ENCODE data around the gene RHBDD1.

DNA sequence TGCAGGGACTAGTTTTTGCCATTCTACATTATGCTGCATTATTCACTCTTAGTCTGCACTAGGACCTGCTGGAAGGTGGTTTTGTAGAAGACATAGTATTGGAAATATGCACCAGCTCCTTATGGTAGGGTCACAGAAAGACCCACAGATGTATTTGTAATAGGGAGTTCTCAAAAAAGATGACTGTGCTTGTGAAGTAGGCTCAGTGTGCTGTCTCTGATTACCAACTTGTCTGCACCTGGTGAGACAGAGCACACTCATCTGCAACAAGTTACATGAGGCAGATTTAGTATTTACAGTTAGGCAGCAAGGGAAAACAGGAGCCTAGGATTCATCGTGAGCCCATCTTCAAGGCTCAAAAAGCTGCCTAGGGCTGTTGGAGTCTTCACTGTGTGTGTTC lies 29.4 kb downstream of the RHBDD1 start:
- TF ChIP-seq CTCF (IDR thresholded peaks at IDR 0.05; ENCODE audit: low read depth, low read length, missing input control) (no peak), HNF4G (IDR thresholded peaks at IDR 0.05) (no peak), GABPA (IDR thresholded peaks at IDR 0.05 in 1 of 2, conservative IDR thresholded peaks at IDR 0.05 in 1 of 2) (no peak), TAF1 (conservative IDR thresholded peaks at IDR 0.05) (no peak), EGR1 (IDR thresholded peaks at IDR 0.05; ENCODE audit: low read depth in 2 of 2) (no peak), SP1 (IDR thresholded peaks at IDR 0.05) (no peak), NR2F2 (IDR thresholded peaks at IDR 0.05) (no peak), RAD21 (IDR thresholded peaks at IDR 0.05) (no peak), YY1 (IDR thresholded peaks at IDR 0.05) (no peak), HNF4A (conservative IDR thresholded peaks at IDR 0.05) (no peak)
- TF ChIP-seq, protein P1, sequence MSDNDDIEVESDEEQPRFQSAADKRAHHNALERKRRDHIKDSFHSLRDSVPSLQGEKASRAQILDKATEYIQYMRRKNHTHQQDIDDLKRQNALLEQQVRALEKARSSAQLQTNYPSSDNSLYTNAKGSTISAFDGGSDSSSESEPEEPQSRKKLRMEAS (IDR thresholded peaks at IDR 0.05), result no peak
- TF ChIP-seq, protein P2, sequence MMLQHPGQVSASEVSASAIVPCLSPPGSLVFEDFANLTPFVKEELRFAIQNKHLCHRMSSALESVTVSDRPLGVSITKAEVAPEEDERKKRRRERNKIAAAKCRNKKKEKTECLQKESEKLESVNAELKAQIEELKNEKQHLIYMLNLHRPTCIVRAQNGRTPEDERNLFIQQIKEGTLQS (IDR thresholded peaks at IDR 0.05), result no peak
- TF ChIP-seq, protein P3, sequence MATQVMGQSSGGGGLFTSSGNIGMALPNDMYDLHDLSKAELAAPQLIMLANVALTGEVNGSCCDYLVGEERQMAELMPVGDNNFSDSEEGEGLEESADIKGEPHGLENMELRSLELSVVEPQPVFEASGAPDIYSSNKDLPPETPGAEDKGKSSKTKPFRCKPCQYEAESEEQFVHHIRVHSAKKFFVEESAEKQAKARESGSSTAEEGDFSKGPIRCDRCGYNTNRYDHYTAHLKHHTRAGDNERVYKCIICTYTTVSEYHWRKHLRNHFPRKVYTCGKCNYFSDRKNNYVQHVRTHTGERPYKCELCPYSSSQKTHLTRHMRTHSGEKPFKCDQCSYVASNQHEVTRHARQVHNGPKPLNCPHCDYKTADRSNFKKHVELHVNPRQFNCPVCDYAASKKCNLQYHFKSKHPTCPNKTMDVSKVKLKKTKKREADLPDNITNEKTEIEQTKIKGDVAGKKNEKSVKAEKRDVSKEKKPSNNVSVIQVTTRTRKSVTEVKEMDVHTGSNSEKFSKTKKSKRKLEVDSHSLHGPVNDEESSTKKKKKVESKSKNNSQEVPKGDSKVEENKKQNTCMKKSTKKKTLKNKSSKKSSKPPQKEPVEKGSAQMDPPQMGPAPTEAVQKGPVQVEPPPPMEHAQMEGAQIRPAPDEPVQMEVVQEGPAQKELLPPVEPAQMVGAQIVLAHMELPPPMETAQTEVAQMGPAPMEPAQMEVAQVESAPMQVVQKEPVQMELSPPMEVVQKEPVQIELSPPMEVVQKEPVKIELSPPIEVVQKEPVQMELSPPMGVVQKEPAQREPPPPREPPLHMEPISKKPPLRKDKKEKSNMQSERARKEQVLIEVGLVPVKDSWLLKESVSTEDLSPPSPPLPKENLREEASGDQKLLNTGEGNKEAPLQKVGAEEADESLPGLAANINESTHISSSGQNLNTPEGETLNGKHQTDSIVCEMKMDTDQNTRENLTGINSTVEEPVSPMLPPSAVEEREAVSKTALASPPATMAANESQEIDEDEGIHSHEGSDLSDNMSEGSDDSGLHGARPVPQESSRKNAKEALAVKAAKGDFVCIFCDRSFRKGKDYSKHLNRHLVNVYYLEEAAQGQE (IDR thresholded peaks at IDR 0.05), result no peak

All from liver (tissue), 3 donors.